CMK (cell line): ENCODE measurements around the gene RHBDD3.

Source experiments
- DNase-seq: peaks from one replicate; pipeline ENCODE4 v3.0.0-alpha.2; 2010; ENCODE audit warnings: low read depth

Gene RHBDD3

DNA sequence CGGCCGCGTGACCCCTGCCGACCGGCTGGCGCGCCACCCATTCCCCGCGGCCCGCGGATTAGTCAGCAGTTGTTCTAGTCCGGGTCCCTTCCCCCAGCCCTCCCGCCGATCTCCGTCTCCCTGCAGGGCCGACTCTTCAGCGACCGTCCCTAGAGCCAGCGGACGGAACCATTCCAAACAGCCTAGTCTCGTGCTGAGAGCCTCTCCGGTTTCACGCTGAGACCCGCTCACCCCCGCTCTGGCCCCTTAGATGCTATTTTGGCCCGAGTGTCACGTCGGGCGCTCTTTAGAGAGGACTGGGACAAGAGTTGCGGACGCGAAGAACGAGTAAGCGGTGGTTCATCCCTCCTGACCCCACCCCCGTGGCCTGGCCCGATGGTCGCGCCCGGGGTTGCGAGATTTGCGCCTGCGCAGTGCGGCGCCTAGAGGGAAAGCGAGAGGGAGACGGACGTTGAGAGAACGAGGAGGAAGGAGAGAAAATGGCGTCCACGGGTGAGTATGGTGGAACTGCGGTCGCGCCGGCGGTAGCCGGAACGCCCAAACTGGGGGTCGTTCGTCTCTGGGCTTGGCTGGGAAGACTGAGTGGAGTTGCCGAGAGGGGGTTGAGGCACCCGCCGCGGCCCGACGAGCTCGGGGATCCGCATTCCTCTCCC is at the start of gene RHBDD3, which contains the start of gene EWSR1:
TSS of gene RHBDD3 (minus strand) at position 124 of the 653 bp plus-strand sequence. CDS start 2,355 bp downstream, outside the sequence.
TSS of gene EWSR1 (plus strand) at position 411 of the 653 bp plus-strand sequence. CDS start at position 480, 69 bp downstream.
- DNase-seq: peak; percentile 94

DNA sequence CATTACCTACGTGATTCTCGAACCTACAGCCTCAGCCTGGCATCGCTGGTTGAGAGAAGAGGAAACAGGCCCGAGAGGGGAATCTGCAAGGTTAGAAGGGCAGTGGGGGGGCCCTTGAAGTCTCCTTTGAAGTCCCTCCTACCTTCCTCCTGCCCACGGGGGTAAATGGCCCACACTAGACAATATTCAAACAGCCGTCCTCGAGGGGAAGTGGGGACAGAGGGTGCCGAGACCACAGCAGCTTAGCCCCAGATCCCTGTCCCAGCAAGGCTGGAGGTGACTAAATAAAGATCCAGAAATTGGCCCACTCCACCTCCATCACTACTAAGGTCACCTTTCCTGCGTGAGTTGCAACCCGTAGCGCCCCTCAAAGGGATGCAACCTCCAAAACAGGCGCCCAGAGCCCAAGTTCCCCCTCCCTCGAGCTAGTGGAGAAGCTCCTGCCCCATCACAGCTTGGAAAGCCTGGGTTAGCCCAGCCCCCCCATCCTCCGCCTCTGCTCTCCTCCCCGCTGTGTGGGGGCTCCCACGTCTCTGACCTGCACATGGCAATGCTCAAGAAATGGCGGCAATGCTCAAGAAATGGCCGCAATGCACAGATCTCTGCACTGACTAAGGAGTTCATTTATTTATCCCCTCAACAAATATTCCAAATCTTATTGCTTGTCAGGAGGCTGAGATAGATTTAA is 48.5 kb upstream of the RHBDD3 start:
- DNase-seq: no peak

DNA sequence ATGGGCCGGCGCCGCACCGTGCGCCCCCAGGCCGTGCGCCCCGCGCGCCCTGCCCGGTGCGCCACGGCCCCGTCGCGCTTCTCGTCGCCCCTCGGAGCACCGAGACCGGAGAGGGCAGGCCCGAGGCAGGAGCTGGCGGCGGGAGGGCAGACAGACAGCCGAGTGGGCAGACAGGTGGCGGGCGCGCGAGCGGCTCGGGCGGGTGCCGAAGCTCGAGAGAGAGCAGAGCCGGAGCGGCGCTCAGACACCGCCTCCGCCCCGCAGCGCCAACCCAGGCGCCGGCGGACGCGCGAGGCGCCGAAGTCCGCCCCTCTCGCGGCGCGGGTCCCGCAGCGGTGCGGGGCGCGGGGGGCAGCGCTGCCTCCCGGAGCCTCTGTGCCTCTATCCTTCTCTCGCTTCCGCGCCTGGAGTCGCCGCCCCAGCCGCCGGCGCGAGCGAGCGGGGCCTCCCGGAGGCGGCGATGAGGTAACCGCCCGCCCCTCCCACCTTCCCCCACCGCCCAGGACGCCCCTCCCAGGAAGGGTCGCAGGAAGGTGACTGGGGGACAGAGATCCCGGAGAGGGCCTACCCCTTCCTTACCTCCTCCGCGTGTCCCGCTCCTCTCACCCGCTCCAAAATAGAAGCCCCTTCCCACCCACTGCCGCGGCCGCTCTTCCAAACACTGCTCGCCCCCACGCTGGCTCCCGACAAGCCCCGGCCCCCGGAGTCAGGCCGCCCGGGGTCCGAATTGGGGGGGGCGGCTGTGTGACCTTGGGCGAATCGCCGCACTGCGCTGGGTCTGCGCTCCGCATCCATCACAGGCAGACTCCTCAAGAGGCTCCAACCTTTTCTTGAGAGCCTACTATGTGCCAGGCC is 47.7 kb upstream of the RHBDD3 start, which contains the start of gene RASL10A:
TSS of gene RASL10A (minus strand) at position 412 of the 855 bp plus-strand sequence. CDS start 451 bp downstream, outside the sequence.
- DNase-seq: peak; percentile 45

DNA sequence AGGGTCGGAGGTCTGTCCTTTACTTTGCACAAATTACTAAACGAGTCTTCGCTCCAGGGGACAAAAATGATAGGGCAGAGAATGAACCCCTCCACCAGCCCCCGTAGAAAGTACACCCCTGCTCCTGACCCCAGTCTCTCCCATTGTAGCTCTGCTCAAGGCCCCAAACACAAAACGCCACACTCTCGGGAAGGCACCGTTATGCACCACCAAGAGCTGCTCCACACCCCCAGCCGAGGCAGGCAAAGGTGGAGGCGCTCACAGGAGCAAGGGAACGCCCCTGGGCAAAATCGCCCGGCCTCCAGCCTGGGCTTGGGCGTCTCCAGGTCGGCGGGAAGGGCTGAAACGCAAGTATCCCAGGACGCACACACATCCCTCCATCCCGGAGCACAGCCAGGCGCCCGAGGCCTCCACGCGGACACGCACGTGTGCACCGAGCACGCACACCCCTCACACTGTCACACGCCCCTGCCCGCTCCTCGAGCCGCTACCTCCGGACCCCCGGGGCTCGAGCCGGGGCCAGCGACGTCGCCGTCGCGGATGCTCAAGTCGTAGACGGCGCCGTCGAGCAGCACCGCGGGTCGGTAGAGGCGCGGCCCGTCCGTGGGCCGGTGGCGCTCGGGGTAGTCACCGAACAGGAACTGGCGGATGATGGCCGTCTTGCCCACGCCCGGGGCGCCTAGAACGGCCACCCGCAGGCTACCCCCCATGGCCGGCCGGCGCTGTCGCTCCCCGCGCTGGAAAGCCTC is 46.9 kb upstream of the RHBDD3 start:
- no peak for DNase-seq

DNA sequence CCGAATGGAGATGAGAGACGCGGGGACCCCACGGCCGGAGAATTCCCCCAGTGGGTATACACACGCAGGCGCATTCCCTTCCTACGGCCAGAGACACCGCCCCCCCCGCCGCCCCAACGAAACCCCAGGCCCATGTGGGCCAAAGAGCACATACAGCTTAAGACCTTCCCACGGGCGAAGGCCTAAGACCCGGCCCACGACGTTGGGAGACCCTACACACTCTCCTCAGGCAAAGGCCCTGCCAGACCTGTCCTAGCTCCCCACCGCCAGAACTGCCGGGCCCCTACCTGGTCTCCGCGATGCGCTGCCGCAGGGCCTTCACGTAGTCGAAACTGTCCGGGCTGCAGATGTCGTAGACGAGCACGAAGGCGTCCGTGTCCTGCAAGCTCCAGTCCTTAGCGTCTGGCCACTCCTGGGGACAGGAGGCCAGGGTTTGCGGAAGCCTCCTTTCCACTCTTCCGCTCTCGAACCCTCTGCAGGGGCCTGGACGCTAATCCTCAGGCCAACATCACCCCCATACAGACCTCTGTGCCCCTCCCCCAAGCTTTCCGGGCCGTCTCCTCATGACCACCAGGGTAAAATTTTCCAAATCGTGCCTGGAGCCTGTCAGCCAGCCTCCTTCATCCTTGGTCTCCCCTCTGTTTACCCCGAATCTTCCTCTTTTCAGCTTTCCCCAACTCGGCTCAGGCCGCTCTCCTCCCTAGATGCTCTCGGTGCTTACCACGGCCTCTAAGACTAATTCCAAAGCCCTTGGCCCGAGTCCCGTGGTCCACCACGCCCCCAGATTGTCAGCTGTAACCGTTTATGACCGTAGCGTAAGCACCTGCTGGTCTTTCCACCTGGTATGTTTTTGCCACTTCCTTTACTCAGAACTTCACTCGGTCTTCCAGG is 46.0 kb upstream of the RHBDD3 start:
- no peak for DNase-seq

DNA sequence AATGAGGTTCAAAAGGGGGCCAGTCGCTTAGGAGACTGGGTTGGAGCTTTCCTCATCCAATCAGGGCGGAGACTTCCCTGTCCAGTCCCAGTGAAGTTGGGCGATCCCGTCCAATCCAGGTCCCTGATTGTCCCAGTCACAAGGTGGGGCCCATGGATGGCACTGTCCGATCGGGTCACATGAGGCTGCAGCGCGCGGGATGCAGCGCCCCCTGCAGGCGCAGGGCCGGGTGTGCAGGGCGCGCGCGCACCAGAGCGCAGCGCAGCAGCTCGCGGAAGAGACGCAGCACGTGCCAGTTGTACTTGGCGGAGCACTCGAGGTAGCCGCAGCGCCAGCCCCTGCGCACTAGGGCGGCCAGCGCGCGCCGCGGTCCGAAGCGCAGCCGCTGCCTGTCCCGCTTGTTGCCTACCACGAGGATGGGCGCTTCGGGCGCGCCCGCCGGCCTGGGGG is 45.4 kb upstream of the RHBDD3 start:
- DNase-seq: no peak

DNA sequence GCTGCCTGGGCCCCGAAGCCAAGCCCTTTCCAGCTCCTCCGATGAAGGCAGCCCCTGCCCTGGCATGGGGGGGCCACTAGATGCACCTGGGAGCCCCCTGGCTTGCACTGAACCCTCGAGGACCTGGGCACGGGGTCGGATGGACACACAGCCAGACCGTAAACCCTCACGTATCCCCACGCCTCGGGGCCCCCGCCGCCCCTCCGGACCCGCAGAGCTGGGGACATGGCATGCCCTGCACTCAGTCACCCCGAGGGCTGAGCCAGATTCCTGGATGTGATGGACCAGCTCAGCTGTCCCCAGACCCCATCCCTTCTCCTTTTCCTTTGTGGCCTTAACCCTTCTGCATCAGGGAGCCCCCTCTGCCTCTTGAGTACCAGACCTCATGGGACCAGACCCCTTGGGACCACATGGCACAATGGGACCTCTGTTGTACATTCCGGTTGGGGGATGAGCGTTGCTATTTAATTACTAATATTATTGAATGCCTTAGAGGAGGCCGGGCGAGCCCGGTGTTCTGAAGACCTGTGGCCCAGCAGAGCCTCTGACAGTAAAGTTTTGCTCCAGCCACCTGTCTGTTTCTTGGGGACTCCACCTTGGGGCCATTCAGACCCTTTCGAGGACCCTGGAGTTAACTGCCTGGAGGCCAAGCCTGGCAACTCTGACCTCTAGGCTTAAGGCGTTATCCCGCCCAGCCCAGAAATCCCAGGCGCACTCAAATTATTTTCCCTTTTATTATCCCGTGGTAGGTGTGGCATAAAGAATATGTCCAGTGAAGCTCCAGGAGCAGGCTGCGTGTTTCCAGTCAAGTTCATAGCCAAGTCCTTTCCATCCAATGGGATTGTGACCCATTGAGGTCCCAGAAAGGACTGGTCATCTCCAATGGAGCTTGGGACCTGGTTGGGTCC is 44.7 kb upstream of the RHBDD3 start:
- no peak for DNase-seq

DNA sequence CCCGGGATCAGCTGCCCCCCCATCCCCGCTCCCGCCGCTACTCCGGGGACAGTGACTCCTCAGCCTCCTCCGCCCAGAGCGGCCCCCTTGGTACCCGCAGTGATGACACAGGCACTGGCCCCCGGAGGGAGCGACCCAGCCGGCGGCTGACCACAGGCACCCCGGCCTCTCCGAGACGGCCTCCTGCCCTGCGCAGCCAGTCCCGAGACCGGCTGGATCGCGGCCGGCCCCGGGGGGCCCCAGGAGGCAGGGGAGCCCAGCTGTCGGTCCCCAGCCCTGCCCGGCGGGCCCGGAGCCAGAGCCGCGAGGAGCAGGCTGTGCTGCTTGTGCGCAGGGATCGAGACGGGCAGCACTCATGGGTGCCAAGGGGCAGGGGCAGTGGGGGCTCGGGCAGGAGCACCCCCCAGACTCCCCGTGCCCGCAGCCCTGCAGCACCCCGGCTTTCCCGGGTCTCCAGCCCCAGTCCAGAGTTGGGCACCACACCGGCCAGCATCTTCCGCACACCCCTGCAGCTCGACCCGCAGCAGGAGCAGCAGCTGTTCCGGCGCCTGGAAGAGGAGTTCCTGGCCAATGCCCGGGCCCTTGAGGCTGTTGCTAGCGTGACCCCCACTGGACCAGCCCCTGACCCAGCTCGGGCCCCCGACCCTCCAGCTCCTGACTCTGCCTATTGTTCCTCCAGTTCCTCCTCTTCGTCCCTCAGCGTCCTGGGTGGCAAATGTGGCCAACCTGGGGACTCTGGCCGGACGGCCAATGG is 43.9 kb upstream of the RHBDD3 start:
- DNase-seq: no peak

DNA sequence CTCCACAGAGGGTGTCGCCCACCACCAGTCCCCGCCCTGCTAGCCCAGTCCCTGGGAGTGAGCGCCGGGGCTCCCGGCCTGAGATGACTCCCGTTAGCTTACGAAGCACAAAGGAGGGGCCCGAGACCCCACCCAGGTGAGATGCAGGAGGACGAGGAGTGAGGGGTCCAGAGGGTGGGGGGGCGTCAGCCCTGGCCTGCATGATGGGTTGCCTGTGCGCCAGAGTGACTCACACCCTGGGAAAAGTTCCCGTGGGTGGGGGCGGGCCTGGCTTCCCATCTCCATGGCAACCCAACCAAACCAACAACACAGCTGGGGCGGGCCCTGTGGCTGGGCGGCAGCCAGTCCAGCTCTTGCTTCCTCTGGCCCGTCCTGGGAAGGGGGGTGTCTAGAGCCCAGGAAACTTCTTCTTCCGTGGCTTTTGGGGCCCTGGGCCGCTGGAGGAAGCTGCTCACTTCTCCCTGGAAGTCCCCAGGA is 43.1 kb upstream of the RHBDD3 start:
- DNase-seq: peak; percentile 52

DNA sequence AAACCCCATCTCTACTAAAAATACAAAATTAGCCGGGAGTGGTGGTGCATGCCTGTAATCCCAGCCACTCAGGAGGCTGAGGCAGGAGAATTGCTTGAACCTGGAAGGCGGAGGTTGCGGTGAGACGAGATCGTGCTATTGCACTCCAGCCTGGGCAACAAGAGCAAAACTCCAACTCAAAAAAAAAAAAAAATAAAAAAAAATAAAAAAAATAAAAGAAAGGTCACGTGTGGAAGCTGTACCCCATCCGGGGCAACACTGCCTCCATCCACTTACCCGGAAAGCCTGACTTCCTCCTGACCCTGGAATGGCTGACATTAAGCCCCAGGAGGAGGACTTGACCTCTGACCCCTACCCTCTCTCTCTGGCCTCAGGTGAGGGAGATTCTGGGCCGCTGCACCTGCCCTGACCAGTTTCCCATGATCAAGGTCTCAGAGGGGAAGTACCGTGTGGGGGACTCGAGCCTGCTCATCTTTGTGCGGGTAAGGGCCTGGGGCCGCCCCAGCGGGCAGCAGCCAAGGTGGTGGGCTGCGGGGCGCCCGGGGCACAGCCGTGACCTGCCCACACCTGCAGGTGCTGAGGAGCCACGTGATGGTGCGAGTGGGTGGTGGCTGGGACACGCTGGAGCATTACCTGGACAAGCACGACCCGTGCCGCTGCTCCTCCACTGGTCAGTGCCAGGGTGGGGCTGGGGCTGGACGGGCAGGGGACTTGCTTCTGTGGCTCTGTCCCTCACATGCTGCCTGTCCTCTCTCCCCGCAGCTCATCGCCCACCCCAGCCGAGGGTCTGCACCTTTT is 42.5 kb upstream of the RHBDD3 start:
- no peak for DNase-seq

DNA sequence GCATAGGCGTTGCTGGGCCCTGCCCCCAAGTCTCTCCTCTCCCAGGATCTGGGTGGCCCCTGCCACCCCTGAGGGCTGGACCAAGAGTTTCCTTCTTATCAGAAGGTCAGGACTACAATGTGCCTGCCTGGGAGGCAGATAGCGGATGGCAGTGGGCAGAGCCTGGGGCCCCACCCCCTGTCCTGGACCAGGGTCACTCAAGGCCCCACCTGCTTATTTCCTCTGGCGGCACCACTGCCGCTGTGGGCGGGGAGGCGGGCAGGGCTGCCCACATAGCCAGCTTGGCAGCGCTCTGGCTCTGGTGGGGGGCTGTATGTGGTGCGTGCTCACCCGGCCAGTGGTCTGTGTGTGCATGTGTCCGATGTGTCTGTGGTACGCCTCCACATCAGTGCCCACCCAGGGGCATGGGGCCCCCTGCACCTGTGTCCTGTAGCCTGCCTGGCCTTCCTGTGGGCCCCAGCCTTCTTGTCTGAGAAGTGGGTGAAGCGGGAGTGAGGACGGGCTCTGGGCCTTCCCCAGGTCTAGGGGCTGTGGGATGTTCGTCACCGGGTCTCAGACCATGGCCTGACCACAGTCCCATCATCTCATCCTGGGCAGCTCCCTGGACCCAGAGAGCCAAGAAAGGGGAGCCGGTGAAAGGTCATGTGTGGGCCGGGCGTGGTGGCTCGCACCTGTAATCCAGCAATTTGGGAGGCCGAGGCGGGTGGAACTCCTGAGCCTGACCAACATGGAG is 41.7 kb upstream of the RHBDD3 start:
- peak; percentile 70 for DNase-seq

DNA sequence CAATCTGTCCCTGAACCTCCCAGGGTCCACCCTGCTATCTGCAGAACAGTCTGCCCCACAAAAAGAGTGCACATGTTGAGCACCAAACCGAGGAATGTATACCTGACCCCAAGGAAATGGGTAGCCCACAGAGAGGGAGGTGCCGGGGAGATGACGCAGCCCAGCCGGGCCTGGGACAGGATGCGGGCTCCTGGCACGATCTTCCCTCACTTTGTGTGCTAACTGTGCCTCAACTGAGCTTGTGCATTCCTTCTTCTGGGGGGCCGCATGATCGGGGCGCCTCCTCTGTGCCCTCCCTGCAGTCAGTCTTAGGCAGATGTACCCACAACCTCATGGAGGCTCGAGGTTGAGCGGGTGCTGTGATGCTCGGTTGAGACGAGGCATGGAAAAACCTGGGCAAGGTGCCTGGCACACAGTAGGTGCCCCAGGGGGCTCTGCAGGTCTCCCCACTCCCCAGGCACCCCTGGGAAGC is 41.0 kb upstream of the RHBDD3 start:
- no peak for DNase-seq

DNA sequence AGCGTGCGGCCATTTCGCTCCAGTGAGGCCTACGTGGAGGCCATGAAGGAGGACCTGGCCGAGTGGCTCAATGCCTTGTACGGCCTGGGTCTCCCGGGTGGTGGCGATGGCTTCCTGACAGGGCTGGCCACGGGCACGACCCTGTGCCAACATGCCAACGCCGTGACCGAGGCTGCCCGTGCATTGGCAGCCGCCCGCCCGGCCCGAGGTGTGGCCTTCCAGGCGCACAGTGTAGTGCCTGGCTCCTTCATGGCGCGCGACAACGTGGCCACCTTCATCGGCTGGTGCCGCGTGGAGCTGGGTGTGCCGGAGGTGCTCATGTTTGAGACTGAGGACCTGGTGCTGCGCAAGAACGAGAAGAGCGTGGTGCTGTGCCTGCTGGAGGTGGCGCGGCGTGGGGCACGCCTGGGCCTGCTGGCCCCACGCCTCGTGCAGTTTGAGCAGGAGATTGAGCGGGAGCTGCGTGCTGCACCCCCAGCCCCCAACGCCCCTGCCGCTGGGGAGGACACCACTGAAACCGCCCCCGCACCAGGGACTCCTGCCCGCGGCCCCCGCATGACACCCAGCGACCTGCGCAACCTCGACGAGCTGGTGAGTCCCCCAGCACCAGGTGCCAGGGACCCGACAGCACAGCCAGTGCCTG is 40.5 kb upstream of the RHBDD3 start:
- DNase-seq: no peak

DNA sequence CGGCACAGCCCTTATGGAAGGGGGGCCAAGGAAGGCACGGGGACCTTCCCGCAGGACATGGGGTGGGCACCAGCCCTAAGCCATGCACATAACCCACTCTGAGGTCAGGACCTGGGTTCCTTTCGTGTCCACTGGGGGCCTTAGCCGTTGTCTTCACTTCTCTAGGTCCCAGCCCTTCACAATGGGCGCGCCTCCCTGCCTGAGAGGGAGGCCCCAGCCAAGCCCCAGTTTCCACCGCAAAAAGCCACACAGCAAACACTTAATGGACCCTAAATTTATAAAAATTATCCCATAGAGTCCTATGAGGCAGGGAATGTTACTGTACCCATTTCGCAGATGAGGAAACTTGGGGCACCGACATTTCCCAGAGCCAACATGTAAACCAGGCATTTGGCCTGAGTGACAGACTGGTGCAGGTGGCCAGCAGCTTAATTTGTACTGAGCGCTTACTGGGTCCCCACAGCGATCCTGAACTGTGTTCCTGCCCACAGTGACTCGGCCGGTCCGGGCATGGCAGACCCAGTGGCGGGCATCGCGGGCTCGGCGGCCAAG is 39.9 kb upstream of the RHBDD3 start:
- no peak for DNase-seq

DNA sequence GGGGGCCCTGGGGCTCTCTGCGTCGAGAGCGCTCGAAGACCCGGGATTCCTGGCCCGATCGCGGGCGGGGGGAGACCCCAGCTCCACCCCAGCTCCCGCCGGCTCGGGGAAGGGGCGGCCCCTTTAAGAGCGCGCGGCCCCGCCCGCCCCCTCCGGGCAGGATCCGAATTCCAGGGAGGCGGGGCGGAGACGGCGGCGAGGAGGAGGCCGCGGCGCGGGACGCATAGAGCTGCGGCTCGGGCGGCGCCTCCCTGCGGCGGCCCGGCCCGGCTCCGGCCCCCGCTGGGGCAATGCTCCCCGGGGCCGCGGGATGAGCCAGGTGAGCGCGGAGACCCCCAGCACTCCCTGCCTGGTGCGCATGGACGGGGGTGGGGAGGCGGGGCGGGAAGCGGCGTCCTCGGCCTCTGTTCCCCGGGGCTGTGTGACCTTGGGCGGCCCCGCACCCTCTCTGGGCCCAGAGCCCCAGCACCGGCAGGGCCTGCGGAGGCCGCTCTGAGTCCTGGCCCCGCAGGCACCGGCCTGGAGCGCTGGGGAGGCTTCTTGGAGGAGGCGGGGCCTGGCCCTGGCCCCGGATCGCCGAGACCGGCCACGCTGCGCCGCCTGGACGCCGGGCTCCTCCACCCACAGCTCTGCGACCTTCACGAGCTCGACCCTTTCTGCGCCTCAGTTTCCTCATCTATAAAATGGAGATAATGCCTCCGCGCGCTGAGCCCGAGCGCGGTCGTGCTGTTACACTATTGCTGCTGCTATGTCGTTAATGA is 39.2 kb upstream of the RHBDD3 start:
- DNase-seq: peak; percentile 51
